Fibroblast of the aortic adventitia (primary cell): ENCODE data around the gene GATAD2B. TPM values are rescaled to one million over a fixed set of nuclear protein-coding genes. Genes with fewer than 3 reads are reported as not detected.
"Not testable (repeated sequence)": the region's sequence is repeated elsewhere in the genome, so short reads cannot be mapped to it uniquely, and the experiment has no call there.

ENCODE experiments used
- DNase-seq: peaks from one replicate; pipeline ENCODE4 v3.0.0-alpha.2; 2010; ENCODE audit warnings: low read depth
- H3K4me3 ChIP-seq: 2 replicates; pipeline ENCODE4 v1.5.1; 2011; ENCODE audit warnings: low read depth, mild to moderate bottlenecking, control low read depth, low read length, moderate library complexity
- CTCF ChIP-seq: IDR thresholded peaks from 2 replicates; pipeline ENCODE4 v1.5.1; 2011; ENCODE audit warnings: mild to moderate bottlenecking, low read length, control low read depth, inconsistent platforms; ENCODE audit not compliant: insufficient read depth
- total RNA-seq: library from RNA; depleted of rRNA; stranded (reverse); fragments of >200 nt; gene quantifications from 2 replicates; pipeline ENCODE4 v1.2.3, GENCODE V29; 2012; ENCODE audit warnings: low replicate concordance

Gene GATAD2B
- total RNA-seq, 1 donor, result 11.3 TPM

DNA sequence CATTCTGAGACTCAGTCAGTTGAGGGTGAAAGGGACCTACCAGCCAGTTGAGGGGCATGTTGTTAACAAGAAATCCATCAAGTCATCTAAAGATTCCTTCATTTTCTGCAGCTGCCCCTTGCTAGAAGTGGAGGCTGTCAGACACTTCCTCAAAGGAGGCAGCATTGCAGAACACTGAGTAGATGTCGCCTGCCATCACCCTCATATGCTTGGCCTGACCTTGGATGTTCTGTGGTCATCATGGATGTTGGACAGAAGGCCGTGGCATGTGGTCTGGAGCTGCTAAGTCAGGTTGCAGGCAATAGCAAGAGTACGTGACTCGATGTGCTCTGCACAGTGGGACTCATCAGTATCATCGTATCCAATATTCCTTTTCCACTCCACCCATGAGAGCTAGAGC, 70.6 kb downstream of the GATAD2B start:
- DNase-seq, result no peak
- no peak overlapping the region for H3K4me3 ChIP-seq
- TF ChIP-seq CTCF, result no peak

- no peak for DNase-seq
- no peak for TF ChIP-seq CTCF
- no peak overlapping the region for H3K4me3 ChIP-seq
Observed at GRCh38 chr1:153849487-153850185, 73.1 kb downstream of the GATAD2B start.

DNA sequence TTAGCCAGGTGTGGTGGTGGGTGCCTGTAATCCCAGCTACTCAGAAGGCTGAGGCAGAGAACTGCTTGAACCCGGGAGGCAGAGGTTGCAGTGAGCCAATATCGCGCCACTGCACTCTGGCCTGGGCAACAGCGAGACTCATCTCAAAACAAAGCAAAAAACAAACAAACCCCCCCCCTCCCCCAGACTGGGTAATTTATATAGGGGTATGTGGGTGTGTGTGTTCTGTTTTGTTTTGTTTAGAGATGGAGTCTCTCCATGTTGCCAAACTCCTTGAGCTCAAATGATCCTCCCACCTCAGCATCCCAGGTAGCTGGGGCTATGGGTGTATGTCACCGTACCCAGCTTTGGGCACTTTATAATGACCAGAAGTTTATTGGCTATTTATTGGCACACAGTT, 74.0 kb downstream of the GATAD2B start:
- no peak overlapping the region for H3K4me3 ChIP-seq
- no peak for TF ChIP-seq CTCF
- DNase-seq, result no peak

GRCh38 chr1:153845158-153845557, 77.6 kb downstream of the GATAD2B start:
- no peak for TF ChIP-seq CTCF
- H3K4me3 ChIP-seq, result no peak overlapping the region
- no peak for DNase-seq

- H3K4me3 ChIP-seq, DNase-seq: not testable (repeated sequence)
Observed at GRCh38 chr1:153844349-153844748, 78.4 kb downstream of the GATAD2B start.

DNA sequence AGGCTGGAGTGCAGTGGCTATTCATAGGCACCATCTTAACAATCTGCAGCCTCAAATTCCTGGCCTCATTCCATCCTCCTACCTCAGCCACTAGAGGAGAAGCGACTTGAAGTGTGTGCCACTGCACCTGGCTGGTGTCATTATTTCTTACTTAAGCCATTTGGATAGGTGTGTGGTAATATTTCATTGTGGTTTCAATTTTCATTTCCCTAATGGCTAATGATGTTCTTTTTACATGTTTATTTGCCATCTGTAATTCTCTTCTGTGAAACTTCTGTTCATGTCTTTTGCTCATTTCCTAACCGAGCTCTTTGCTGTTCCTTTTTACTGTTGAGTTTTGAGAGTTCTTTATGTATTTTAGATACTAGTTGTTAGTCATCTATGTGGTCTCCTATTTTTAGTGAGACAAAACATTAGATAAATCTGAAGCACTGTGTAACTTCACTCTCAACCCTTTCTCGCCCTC, 80.7 kb downstream of the GATAD2B start:
- no peak overlapping the region for H3K4me3 ChIP-seq
- TF ChIP-seq CTCF, result no peak
- DNase-seq, result peak; percentile 26

GRCh38 chr1:153841463-153841994, 81.2 kb downstream of the GATAD2B start:
- DNase-seq, result peak; percentile 65
- H3K4me3 ChIP-seq, result no peak overlapping the region
- TF ChIP-seq CTCF, result no peak

DNA sequence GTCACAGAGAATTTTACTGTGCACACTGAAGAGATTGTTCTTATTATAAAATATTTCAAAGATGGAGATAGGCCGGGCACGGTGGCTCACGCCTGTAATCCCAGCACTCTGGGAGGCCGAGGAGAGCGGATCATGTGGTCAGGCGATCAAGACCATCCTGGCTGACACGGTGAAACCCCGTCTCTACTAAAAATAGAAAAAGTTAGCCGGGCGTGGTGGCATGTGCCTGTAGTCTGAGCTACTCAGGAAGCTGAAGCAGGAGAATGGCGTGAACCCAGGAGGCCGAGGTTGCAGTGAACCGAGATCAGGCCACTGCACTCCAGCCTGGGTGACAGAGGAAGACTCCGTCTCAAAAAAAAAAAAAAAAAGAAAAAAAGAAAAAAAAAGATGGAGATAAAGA, 82.0 kb downstream of the GATAD2B start:
- not testable (repeated sequence) for DNase-seq

GRCh38 chr1:153833968-153834367, 88.8 kb downstream of the GATAD2B start:
- not testable (repeated sequence) for DNase-seq, H3K4me3 ChIP-seq

More for the DNA sequence above, 82.0 kb downstream of the GATAD2B start:
- H3K4me3 ChIP-seq, result not testable (repeated sequence)
